Left hindlimb (tissue), 1 donor: Measurements from ENCODE around the gene KLHL30.

Experiments
- DNase-seq: peaks from one replicate; pipeline ENCODE4 v3.0.0-alpha.2; 2018

The KLHL30 gene

GRCh38 chr2:238138331-238139195 is at the start of gene KLHL30:
TSS of gene KLHL30 (plus strand) at chr2:238138668. CDS start at chr2:238140755, 2,087 bp downstream.
- DNase-seq = no peak

GRCh38 chr2:238090887-238091286 is 47.6 kb upstream of the KLHL30 start:
- DNase-seq = no peak

- no peak for DNase-seq
These were observed 46.9 kb upstream of the KLHL30 start for GRCh38 chr2:238091436-238092060.

- DNase-seq = no peak
These were observed 45.9 kb upstream of the KLHL30 start for GRCh38 chr2:238092486-238093035.

GRCh38 chr2:238093181-238094140 is 45.0 kb upstream of the KLHL30 start:
- DNase-seq = no peak

GRCh38 chr2:238094438-238095022 is 43.9 kb upstream of the KLHL30 start:
- no peak for DNase-seq

GRCh38 chr2:238095143-238095542 is 43.3 kb upstream of the KLHL30 start:
- no peak for DNase-seq

GRCh38 chr2:238096311-238097011 is 42.0 kb upstream of the KLHL30 start:
- no peak for DNase-seq

GRCh38 chr2:238097201-238097987 is 41.1 kb upstream of the KLHL30 start:
- DNase-seq = no peak

- no peak for DNase-seq
These were observed 40.2 kb upstream of the KLHL30 start for GRCh38 chr2:238097988-238098871.

- no peak for DNase-seq
These were observed 39.4 kb upstream of the KLHL30 start for GRCh38 chr2:238098901-238099713.

GRCh38 chr2:238099714-238100048 is 38.8 kb upstream of the KLHL30 start:
- DNase-seq = no peak

- DNase-seq = no peak
These were observed 38.2 kb upstream of the KLHL30 start, which contains the start of gene ESPNL for GRCh38 chr2:238100049-238100820. TSS of gene ESPNL (plus strand) at chr2:238100340. CDS start at chr2:238100420, 80 bp downstream.

GRCh38 chr2:238100821-238101771 is 37.4 kb upstream of the KLHL30 start:
- no peak for DNase-seq

- no peak for DNase-seq
These were observed 36.3 kb upstream of the KLHL30 start for GRCh38 chr2:238101891-238102841.

- DNase-seq = no peak
These were observed 35.6 kb upstream of the KLHL30 start for GRCh38 chr2:238102865-238103264.
